ENCODE results near the gene SCML2. TPM values are rescaled to one million over a fixed set of nuclear protein-coding genes. Genes with fewer than 3 reads are reported as not detected.

SCML2 gene
- total and polyA plus RNA-seq, 2 of the 8 experiments (the other 6 are each of a cell fraction or from before 2014, with no cell fraction given), result 14.6 to 18.9 TPM

DNA sequence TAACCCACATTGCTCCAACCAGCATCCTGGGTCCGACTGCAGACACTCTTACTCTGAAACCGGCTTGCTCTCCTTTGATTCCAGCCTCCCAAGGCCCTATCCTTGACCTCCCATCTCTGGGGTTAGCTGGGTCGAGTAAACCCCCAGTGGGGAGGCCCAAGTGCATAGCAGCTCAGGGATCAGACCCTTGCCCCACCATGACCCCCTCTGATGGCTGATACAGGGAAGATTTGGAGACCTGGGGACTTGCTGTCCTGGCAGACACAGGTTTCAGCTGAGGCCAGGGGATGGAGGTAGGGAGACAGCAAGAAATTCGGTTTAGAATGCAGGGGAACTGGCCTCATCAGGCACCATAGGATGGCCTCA, 47.3 kb upstream of the SCML2 start:
- Histone ChIP-seq H3K4me3 (ENCODE audit: extremely low read depth in 1 of 4, insufficient read depth in 2 of 4, low read depth in 3 of 4, low read length in 4 of 4) (no peak overlapping the region), H3K56ac (replicated peaks; ENCODE audit: insufficient read length, low read depth, low read length) (no peak overlapping the region), H4K91ac (replicated peaks; ENCODE audit: insufficient read length, low read length) (no peak overlapping the region), H3K79me1 (ENCODE audit: low read depth, low read length) (no peaks in the 10 kb centered on the region), H3K18ac (ENCODE audit: extremely low read depth, low read length) (no peak overlapping the region), H4K8ac (ENCODE audit: extremely low read depth, insufficient read depth, low read length) (no peak overlapping the region), H3K4me2 (ENCODE audit: insufficient read depth in 1 of 2, low read depth in 2 of 2, low read length in 2 of 2) (no peak overlapping the region), H3K36me3 (ENCODE audit: control insufficient read depth in 2 of 4, insufficient read depth in 4 of 4, low read length in 3 of 4) (no peaks in the 10 kb centered on the region), H3K9me3 (ENCODE audit: insufficient read depth in 2 of 2, low read depth in 1 of 2, low read length in 1 of 2) (no peaks in the 10 kb centered on the region), H2BK20ac (ENCODE audit: low read length) (no peak overlapping the region), H3K4me1 (replicated peaks in 1 of 4; ENCODE audit: control insufficient read depth in 3 of 4, insufficient read depth in 4 of 4, low read length in 3 of 4) (no peaks in the 10 kb centered on the region), H3K27me3 (replicated peaks in 1 of 4; ENCODE audit: control insufficient read depth in 3 of 4, extremely low read depth in 1 of 4, insufficient read depth in 3 of 4, low read length in 3 of 4) (no peaks in the 10 kb centered on the region), H4K5ac (ENCODE audit: insufficient read length, low read depth, low read length) (no peak overlapping the region), H2BK120ac (replicated peaks; ENCODE audit: low read depth, low read length) (no peak overlapping the region), H2AK5ac (ENCODE audit: low read depth, low read length) (no peak overlapping the region), H2BK15ac (ENCODE audit: low read length) (no peak overlapping the region), H3K27ac (ENCODE audit: low read depth, low read length) (no peak overlapping the region), H2BK12ac (ENCODE audit: low read depth, low read length) (no peak overlapping the region), H2BK5ac (ENCODE audit: low read depth, low read length) (no peak overlapping the region), H3K4ac (replicated peaks; ENCODE audit: insufficient read length, low read depth, low read length) (no peak overlapping the region), H3K79me2 (ENCODE audit: control insufficient read depth in 1 of 2, insufficient read depth in 2 of 2, low read length in 2 of 2) (no peaks in the 10 kb centered on the region), H3K9ac (replicated peaks in 1 of 4; ENCODE audit: extremely low read depth in 1 of 4, low read depth in 3 of 4, low read length in 3 of 4) (no peak overlapping the region), H4K20me1 (replicated peaks in 1 of 2; ENCODE audit: control insufficient read depth in 1 of 2, insufficient read depth in 2 of 2, low read length in 2 of 2) (no peaks in the 10 kb centered on the region), H3K23ac (ENCODE audit: insufficient read length) (no peak overlapping the region), H2AFZ (ENCODE audit: low read length) (no peak overlapping the region), H3K14ac (ENCODE audit: insufficient read length) (no peak overlapping the region), H3K23me2 (ENCODE audit: low read depth, low read length) (no peaks in the 10 kb centered on the region)
- POLR2A ChIA-PET (ENCODE audit: partially characterized antibody), result no interaction called here
- DNase-seq (ENCODE audit: low read depth in 1 of 2, low spot score in 2 of 2) (no peak), FAIRE-seq (no peak)
- CTCF ChIA-PET (ENCODE audit: partially characterized antibody), result interaction anchor here (0.9 kb wide), 1 partner anchor 493 kb away, joined by 3 read pairs; no protein-coding TSS in a partner anchor
- 100% methylated on average over 2 of the region's 4 CpGs; no CpG with 5 or more reads in 1 of the 2 experiments for WGBS, 2 experiments (ENCODE audit: extremely low coverage in 1 of 2, insufficient coverage in 1 of 2, insufficient read length in 1 of 2, insufficient replicate concordance in 2 of 2, low coverage in 1 of 2, low lambda C conversion rate in 2 of 2, missing lambda C conversion rate in 1 of 2)
- no peak for TF ChIP-seq SIRT6 (IDR thresholded peaks at IDR 0.05; ENCODE audit: low read length)
- no peak for TF ChIP-seq HDAC2 (IDR thresholded peaks at IDR 0.05; ENCODE audit: borderline replicate concordance in 1 of 2, low read depth in 2 of 2, low read length in 2 of 2)
- no peak for TF ChIP-seq NRF1 (IDR thresholded peaks at IDR 0.05; ENCODE audit: low read depth, low read length)
- TF ChIP-seq RFX5 (IDR thresholded peaks at IDR 0.05; ENCODE audit: borderline replicate concordance, low read depth, low read length), result no peak
- no peak for TF ChIP-seq CBX5 (IDR thresholded peaks at IDR 0.05; ENCODE audit: low read depth, low read length)
- no peak for TF ChIP-seq YY1 (IDR thresholded peaks at IDR 0.05; ENCODE audit: low read depth, low read length)
- TF ChIP-seq SIN3A (conservative IDR thresholded peaks at IDR 0.05 in 1 of 2, IDR thresholded peaks at IDR 0.05 in 1 of 2; ENCODE audit: low read depth in 1 of 2, low read length in 2 of 2), result no peak
- no peak for TF ChIP-seq ZNF274 (IDR thresholded peaks at IDR 0.05; ENCODE audit: borderline replicate concordance, extremely low read depth, low read length)
- no peak for TF ChIP-seq FOSL1 (IDR thresholded peaks at IDR 0.05; ENCODE audit: insufficient read depth, low read depth, low read length)
- TF ChIP-seq SP2 (IDR thresholded peaks at IDR 0.05; ENCODE audit: low read length), result no peak
- no peak for TF ChIP-seq JUND (IDR thresholded peaks at IDR 0.05; ENCODE audit: low read length)
- TF ChIP-seq KDM1A (IDR thresholded peaks at IDR 0.05; ENCODE audit: borderline replicate concordance, low read length), result no peak
- no peak for TF ChIP-seq CHD1 (IDR thresholded peaks at IDR 0.05; ENCODE audit: low read depth, low read length)
